Erythroblast (primary cell): ENCODE results near the gene PDCD1.

Experiments used
- GATA1 ChIP-seq: IDR thresholded peaks from 2 replicates; pipeline ENCODE4 v1.6.1; 2011; ENCODE audit warnings: low read depth, mild to moderate bottlenecking, control low read depth, low read length, moderate library complexity
- POLR2A ChIP-seq: IDR thresholded peaks from 2 replicates; pipeline ENCODE4 v1.6.1; 2011; ENCODE audit warnings: mild to moderate bottlenecking, low read length

DNA sequence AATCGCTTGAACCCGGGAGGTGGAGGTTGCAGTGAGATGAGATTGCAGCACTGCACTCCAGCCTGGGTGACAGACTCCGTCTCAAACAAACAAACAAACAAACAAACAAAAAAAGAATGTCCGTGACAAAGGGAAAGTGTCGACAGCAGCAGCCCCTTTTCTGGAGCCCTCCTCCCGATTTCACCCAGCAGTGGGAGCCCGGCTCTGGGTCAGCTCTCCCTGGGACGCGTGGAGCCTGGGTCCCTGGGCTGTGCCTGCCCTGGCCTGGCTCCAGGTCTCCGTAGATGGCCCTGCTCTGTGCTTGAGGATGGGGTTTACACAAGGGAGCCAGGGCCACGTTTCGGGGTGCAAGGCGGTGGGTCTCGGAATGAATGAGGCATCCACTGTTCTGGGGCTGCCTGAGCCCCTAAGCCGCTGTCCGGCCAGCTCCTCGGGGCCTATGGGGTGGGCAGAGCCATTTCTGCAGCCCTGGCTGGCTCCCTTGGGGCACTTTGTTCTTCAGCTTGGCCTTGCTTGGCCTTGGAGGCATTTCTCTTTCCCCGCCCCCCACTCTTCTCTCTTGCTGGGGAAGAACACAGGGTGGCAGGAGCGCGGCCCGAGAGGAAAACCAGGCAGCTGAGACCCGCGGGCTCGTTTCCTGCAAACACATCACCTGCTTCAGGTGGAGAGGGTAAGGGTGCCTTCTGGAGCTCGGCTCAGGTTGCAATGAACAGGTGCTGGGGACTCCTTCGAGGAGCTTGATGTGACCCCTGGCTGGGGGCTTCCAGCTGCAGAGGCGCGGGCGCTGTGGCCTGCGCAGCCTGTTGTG lies 40.0 kb upstream of the PDCD1 start:
- TF ChIP-seq POLR2A = no peak
- TF ChIP-seq GATA1 = no peak
